Upper lobe of left lung (tissue), 4 donors: ENCODE data around the gene MINDY2.
"Not testable (repeated sequence)": the region's sequence is repeated elsewhere in the genome, so short reads cannot be mapped to it uniquely, and the experiment has no call there.

Experiments
- CTCF ChIP-seq, 6 experiments: fragments of 450-650 bp in 4 of 6; fragments of 200-600 bp in 2 of 6; sonication (generic) in 2 of 6; IDR thresholded peaks; one replicate each; pipeline ENCODE4 v1.5.1; 2016 to 2019; ENCODE audit warnings: antibody characterized with exemption in 6 of 6
- POLR2A ChIP-seq, 4 donors: fragments of 450-650 bp; IDR thresholded peaks; one replicate each; pipeline ENCODE4 v1.5.1; 2016 to 2017; ENCODE audit warnings: antibody characterized with exemption in 4 of 4, mild to moderate bottlenecking in 2 of 4
- POLR2AphosphoS5 ChIP-seq, 2 donors: sonication (generic); formaldehyde crosslinking; IDR thresholded peaks; one replicate each; pipeline ENCODE4 v1.5.1; 2017; ENCODE audit warnings: antibody characterized with exemption in 2 of 2

- not testable (repeated sequence) for TF ChIP-seq POLR2A, CTCF, POLR2AphosphoS5 (IDR thresholded peaks at IDR 0.05)
Observed at GRCh38 chr15:58856621-58857020, 85.5 kb downstream of the MINDY2 start.
